PC-9 (cell line): ENCODE measurements around the gene LRP8.

Experiments used
- EZH2 ChIP-seq: fragments of 200-600 bp; sonication (generic); IDR thresholded peaks from 2 replicates; pipeline ENCODE4 v1.8.0; 2017; ENCODE audit warnings: antibody characterized with exemption, low read depth
- TF ChIP-seq, protein P1 (sequence below): fragments of 200-600 bp; sonication (generic); conservative IDR thresholded peaks from 2 replicates; pipeline ENCODE4 v1.6.1; 2017; ENCODE audit warnings: mixed run types, antibody characterized with exemption, mild to moderate bottlenecking, moderate library complexity

DNA sequence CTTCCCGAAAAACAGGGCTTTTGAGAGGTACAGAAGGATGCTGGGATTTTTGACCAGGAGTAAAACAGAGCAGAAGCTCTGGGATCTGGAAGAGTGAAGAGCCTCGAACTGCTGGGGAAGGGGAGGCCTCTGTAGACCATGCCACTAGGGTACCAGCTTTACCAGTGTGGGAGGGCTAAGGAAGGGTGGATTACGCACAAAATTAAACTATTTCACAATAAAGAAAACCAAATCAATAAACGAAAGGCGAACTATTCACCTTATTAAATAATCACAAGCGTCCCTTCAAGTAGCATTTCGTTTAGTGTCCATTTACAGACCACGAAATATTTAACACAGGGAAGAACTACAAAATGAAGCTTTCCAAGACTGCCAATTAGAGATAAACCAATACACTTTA lies 108.2 kb downstream of the LRP8 start:
- TF ChIP-seq EZH2 = no peak
- TF ChIP-seq, protein P1, sequence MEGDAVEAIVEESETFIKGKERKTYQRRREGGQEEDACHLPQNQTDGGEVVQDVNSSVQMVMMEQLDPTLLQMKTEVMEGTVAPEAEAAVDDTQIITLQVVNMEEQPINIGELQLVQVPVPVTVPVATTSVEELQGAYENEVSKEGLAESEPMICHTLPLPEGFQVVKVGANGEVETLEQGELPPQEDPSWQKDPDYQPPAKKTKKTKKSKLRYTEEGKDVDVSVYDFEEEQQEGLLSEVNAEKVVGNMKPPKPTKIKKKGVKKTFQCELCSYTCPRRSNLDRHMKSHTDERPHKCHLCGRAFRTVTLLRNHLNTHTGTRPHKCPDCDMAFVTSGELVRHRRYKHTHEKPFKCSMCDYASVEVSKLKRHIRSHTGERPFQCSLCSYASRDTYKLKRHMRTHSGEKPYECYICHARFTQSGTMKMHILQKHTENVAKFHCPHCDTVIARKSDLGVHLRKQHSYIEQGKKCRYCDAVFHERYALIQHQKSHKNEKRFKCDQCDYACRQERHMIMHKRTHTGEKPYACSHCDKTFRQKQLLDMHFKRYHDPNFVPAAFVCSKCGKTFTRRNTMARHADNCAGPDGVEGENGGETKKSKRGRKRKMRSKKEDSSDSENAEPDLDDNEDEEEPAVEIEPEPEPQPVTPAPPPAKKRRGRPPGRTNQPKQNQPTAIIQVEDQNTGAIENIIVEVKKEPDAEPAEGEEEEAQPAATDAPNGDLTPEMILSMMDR = no peak
